Testis (tissue), 2 donors: ENCODE measurements around the gene ARL3.

Experiments
- POLR2A ChIP-seq: fragments of 450-650 bp; IDR thresholded peaks from one replicate; pipeline ENCODE4 v1.6.1; 2017; ENCODE audit warnings: antibody characterized with exemption, mild to moderate bottlenecking, moderate library complexity
- TF ChIP-seq, protein P1 (sequence below), 3 experiments: fragments of 450-650 bp in 2 of 3; fragments of 200-600 bp in 1 of 3; sonication (generic) in 1 of 3; IDR thresholded peaks; one replicate each; pipeline ENCODE4 v1.5.1; 2016 to 2019; ENCODE audit warnings: antibody characterized with exemption in 3 of 3, mild to moderate bottlenecking in 2 of 3, moderate library complexity in 1 of 3

DNA sequence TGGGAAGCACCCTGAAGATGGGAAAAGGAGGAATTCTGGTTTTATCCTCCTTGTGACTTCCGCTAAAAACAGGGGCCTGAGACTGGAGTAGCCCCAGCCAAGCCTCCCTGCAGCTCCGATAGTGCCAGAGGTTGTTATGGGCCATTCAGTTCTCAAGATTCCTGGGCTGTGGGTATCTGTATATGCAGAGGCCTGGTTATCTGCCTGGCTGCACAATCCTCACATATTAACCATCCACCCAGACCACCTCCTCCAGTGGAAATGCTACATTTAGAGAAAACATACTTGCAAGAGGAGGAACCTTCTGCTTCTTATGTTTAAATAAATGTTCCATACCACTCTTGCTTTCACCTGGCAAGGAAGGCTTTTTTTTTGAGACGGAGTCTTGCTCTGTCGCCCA lies 34.6 kb downstream of the ARL3 start:
- TF ChIP-seq, protein P1, sequence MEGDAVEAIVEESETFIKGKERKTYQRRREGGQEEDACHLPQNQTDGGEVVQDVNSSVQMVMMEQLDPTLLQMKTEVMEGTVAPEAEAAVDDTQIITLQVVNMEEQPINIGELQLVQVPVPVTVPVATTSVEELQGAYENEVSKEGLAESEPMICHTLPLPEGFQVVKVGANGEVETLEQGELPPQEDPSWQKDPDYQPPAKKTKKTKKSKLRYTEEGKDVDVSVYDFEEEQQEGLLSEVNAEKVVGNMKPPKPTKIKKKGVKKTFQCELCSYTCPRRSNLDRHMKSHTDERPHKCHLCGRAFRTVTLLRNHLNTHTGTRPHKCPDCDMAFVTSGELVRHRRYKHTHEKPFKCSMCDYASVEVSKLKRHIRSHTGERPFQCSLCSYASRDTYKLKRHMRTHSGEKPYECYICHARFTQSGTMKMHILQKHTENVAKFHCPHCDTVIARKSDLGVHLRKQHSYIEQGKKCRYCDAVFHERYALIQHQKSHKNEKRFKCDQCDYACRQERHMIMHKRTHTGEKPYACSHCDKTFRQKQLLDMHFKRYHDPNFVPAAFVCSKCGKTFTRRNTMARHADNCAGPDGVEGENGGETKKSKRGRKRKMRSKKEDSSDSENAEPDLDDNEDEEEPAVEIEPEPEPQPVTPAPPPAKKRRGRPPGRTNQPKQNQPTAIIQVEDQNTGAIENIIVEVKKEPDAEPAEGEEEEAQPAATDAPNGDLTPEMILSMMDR (IDR thresholded peaks at IDR 0.05), result no peak
- no peak for TF ChIP-seq POLR2A
